ENCODE measurements around the gene VAC14. TPM values are rescaled to one million over a fixed set of nuclear protein-coding genes. Genes with fewer than 3 reads are reported as not detected.

The VAC14 gene
- total RNA-seq, 4 donors from 2014 or later, result 20.5 to 44.2 (median 29.5) TPM

- TF ChIP-seq CTCF (IDR thresholded peaks at IDR 0.05; ENCODE audit: low read depth), result no peak
These were observed 90.3 kb downstream of the VAC14 start for GRCh38 chr16:70710422-70711210.

- TF ChIP-seq CTCF (IDR thresholded peaks at IDR 0.05; ENCODE audit: low read depth), result no peak
These were observed 91.0 kb downstream of the VAC14 start for GRCh38 chr16:70709942-70710341.

GRCh38 chr16:70709457-70709856 lies 91.5 kb downstream of the VAC14 start:
- no peak for TF ChIP-seq CTCF (IDR thresholded peaks at IDR 0.05; ENCODE audit: low read depth)

GRCh38 chr16:70708366-70709246 lies 92.4 kb downstream of the VAC14 start:
- TF ChIP-seq CTCF (IDR thresholded peaks at IDR 0.05; ENCODE audit: low read depth), result no peak

- no peak for TF ChIP-seq CTCF (IDR thresholded peaks at IDR 0.05; ENCODE audit: low read depth)
These were observed 94.0 kb downstream of the VAC14 start for GRCh38 chr16:70706948-70707465.

- no peak for TF ChIP-seq CTCF (IDR thresholded peaks at IDR 0.05; ENCODE audit: low read depth)
These were observed 95.9 kb downstream of the VAC14 start for GRCh38 chr16:70705056-70705455.

- no peak for TF ChIP-seq CTCF (IDR thresholded peaks at IDR 0.05; ENCODE audit: low read depth)
These were observed 96.4 kb downstream of the VAC14 start for GRCh38 chr16:70704586-70704985.

Measured in subcutaneous adipose tissue (tissue), 4 donors.